RCC 7860 (cell line): ENCODE results near the gene TAF1C.
"Not testable (repeated sequence)": the region's sequence is repeated elsewhere in the genome, so short reads cannot be mapped to it uniquely, and the experiment has no call there.

Source experiments
- DNase-seq: peaks from one replicate; pipeline ENCODE4 v3.0.0-alpha.2; 2015; ENCODE audit warnings: low spot score
- FAIRE-seq: peaks from 2 replicates; lab custom pipeline; 2012; peaks lifted over from hg19 to GRCh38; lab: Jason Lieb, UNC

TAF1C gene, protein sequence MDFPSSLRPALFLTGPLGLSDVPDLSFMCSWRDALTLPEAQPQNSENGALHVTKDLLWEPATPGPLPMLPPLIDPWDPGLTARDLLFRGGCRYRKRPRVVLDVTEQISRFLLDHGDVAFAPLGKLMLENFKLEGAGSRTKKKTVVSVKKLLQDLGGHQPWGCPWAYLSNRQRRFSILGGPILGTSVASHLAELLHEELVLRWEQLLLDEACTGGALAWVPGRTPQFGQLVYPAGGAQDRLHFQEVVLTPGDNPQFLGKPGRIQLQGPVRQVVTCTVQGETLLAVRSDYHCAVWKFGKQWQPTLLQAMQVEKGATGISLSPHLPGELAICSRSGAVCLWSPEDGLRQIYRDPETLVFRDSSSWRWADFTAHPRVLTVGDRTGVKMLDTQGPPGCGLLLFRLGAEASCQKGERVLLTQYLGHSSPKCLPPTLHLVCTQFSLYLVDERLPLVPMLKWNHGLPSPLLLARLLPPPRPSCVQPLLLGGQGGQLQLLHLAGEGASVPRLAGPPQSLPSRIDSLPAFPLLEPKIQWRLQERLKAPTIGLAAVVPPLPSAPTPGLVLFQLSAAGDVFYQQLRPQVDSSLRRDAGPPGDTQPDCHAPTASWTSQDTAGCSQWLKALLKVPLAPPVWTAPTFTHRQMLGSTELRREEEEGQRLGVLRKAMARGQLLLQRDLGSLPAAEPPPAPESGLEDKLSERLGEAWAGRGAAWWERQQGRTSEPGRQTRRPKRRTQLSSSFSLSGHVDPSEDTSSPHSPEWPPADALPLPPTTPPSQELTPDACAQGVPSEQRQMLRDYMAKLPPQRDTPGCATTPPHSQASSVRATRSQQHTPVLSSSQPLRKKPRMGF

DNA sequence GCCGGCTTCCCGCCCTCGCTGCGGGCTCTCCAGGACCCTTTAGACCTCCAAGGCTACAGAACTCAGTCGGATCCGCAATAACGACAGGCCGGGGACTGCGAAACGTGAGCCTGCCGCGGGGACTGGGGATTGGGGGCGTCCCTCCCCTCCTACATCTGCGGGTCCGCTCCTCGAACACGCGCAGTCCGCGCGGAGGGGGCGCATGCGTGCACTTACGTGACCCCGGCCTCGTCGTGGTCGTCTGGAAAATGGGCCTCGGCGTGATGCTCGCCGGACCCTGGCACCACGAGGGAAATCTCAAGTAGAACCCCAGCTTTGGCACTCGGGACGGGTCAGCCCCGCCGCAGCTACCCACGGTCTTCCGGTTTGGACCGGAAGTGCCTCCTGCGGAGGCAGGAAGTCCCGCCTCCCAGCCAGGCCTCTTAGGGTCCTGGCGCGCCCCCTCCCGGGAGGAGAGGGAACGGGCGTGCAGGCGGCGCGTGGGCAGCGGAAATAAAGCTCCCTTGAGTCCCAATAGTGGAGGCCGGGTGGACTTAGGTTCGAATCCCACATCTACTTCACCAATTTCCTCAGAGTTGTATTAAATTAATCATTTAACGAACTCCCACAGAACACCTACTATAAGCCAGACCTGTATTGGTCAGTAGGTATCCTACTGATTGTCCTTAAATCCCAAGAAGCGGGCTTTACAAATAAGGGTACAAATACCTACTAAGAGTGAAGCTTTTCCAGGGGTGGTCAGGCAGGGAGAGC is at the start of gene TAF1C:
Gene TAF1C, minus strand, starts transcription at position 373 of the 753 bp plus-strand sequence. CDS start 2,069 bp downstream, outside the sequence.
- FAIRE-seq (peak; percentile 49), DNase-seq (peak; percentile 75)

GRCh38 chr16:84234321-84235241 is 47.7 kb upstream of the TAF1C start:
- FAIRE-seq (no peak), DNase-seq (no peak)

DNA sequence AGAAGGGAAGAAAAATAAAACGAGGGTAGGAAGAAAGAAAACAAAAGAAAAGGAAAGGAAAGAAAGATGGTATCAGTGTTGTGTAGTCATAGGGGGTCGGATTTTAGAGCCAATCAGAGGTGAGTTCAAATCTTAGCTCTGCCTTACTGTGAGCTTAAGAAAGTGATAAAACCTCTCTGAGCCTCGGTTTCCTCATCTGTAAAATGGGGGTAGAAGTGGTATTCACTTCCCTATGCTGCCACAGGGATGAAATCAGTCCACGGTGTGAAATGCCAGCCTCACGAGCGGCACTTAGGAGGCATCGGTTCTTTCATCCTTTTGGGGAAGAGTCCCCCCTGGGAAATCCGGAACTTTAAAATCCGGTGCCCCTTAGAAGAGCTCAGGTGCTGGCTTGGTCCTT is 46.9 kb upstream of the TAF1C start:
- FAIRE-seq (no peak), DNase-seq (no peak)

GRCh38 chr16:84232969-84233368 is 46.1 kb upstream of the TAF1C start:
- DNase-seq (no peak), FAIRE-seq (no peak)

DNA sequence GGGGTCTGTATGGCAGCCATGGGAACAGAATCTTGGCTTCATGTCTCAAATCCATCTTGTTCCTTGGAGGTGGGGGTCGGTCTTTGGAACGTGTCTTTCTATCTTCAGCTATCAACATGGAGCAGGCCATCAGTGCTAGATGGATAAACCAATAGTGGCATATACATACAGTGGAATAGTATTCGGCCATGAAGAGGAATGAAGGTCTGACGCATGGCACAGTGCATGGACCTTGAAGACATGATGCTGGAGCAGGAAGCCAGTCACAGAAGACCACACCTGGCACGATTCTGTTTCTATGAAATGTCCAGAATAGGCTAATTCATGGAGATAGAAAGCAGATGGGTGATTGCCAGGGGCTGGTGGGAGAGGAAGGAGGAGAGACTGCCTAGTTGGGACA is 45.2 kb upstream of the TAF1C start:
- FAIRE-seq = no peak
- no peak for DNase-seq

GRCh38 chr16:84229471-84229870 is 42.6 kb upstream of the TAF1C start:
- no peak for FAIRE-seq
- no peak for DNase-seq

DNA sequence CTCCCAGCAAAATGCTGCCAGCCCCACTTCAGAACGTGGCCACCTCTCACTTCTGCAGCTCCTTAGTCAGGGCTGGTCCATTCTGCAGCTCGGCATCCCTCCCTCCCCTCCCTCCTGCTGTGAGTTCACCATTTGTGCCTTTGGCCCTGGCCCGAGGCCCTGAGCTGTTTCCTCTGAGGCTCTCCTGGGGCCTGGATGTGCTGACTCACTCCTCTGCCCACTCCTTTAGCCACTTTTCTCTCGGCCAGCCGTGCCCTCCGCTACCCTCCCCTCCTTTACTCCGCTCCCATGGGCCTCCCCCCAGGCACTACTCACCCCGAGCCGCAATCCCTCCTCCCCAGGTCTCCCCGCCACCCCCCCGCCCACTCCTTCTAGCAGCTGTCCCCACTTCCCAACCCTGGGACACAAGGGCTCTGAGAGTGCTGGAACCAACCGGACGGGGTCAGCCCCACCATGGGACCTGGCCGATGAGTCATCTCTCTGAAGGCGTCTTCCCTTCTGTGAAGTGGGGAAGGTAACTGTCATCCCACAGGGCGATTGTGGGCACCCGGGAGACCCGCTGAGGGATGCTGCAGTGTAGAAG is 41.5 kb upstream of the TAF1C start:
- FAIRE-seq (peak; percentile 83), DNase-seq (peak; percentile 92)

DNA sequence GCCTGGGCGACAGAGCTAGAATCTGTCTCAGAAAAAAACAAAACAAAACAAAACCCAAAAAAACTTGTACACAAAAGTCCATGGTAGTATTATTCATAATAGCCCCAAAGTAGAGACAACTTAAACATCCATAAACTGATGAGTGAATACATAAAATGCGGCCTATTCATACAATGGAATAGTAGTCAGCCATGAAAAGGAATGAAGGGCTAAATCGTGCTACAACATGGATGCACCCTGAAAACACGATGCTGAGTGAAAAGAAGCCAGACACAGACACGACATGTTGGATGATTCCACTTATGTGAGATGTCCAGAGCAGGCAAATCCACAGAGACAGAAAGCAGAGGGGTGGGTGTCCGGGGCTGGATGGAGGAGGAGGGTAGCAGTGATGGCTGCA is 40.7 kb upstream of the TAF1C start:
- no peak for FAIRE-seq
- no peak for DNase-seq

GRCh38 chr16:84226026-84226425 is 39.2 kb upstream of the TAF1C start:
- FAIRE-seq (no peak), DNase-seq (no peak)

GRCh38 chr16:84225571-84225970 is 38.7 kb upstream of the TAF1C start:
- FAIRE-seq (no peak), DNase-seq (no peak)

DNA sequence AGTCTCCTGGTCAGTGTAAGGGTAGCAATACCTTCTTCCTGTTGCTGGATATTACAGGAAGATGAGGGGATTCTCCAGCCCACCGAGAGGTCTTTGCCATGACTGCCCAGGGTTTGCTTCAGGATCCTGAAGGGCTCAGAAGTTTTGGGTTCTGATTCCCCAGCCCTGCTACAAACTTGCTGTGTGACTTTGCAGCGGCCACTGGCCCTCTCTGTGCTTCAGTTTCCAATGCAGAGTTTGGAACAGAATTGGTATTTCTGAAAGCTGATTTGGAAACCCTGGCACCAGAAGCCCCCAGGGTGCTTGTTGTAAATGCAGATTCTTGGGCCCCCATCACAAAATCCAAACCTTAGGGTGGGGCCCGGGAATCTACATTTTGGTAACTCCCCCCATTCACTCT is 38.3 kb upstream of the TAF1C start:
- no peak for DNase-seq
- FAIRE-seq = no peak

DNA sequence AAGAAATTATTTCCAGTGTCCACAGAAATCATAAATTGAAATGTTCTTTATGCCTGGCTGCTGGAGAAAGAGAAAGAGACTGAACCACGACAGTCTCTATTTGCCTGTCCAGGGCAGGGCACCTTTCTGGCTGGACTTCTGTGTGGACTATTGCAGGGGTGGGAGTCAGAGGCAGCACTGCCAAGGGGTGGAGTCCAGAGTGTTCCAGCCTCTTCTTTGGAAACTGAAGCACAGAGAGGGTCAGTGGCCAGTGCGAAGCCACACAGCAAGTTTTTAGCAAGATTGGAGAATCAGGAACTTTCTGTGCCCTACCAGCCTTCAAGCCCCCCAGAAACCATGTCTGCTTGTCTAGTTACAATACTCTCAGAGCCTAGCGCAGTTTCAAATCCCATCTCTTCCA is 37.7 kb upstream of the TAF1C start:
- DNase-seq (no peak), FAIRE-seq (no peak)

GRCh38 chr16:84223456-84223855 is 36.6 kb upstream of the TAF1C start:
- FAIRE-seq (no peak), DNase-seq (peak; percentile 45)

DNA sequence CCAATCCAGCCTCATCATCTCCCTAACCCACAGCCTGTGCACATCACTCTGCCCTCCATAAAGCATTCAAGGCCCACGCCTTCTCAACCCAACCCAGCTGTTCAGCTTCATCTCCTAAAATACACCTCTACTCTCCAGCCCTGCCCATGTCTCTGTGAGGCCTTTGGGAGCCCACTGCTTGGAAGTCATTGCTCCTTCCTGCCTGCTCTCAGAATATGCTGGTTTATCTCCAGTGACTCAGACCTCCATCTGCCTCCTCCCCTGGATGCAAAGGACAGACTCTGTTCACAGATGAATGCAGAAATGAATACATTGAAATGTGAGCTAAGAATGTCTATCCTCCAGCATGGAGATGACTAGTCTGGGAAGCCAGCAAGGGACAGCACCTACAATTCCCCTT is 34.0 kb upstream of the TAF1C start:
- DNase-seq = peak; percentile 32
- FAIRE-seq = no peak

- DNase-seq (no peak), FAIRE-seq (no peak)
Observed at GRCh38 chr16:84218956-84219355, 32.1 kb upstream of the TAF1C start.

DNA sequence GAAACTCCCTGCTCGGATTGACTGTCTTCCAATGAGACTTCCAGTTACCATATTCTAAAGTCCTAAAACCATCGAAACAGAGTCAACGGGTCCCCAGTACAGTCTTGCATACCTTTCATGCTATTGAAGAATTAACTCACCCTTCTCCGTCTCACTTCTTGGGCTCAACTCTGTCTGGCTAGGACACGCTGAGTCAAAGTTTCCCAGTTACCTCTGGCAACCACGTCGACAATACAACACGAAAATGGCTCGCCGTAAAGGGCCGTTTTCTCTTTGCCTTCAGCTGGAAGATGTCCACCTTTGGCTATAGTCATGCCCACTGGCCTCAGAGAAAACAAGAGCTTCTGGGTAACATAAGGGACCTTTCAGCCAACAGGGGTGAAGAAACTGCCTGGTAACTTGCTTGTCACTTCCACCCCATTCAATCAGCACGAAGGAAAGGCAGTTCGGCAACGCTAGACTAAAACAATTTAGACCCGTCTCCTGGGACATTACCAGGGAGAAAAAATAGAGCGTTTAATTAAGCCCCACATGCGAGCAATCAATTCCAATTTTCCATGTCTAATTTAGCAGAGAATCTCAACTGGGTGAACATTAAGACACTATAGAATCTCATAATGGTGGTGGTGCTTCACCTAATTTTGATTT is 31.4 kb upstream of the TAF1C start:
- DNase-seq = no peak
- FAIRE-seq = no peak

DNA sequence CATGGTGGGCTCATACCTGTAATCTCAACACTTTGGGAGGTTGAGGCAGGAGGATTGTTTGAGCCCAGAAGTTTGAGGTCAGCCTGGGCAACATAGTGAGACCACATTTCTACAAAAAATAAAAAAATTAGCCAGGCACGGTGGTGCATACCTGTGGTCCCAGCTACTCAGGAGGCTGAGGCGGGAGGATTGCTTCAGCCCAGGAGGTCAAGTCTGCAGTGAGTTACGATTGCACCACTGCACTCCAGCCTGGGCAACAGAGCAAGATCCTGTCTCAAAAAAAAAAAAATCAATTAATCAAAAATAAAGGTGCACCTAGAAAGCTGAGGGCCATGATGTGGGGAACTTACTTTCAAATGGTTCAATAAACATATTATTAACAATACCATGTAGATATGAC is 29.3 kb upstream of the TAF1C start:
- DNase-seq, FAIRE-seq: not testable (repeated sequence)

DNA sequence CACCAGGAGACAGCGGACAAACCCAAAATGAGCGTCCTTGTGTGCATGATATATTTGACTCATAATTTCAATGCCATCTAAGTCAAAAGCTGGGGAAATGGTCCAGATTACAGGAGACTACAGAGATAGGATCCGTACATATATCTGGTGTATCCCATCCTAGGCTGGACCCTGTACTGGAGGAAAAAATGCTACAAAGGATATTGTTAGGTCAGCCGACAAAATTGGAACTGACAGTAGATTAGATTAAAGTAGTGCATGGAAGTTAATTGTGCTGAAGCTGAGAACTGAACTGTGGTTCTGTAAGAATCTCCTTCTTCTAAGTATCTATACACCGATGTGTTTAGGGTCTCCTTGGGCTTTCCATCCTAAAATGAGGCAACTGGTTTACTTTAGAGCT is 28.7 kb upstream of the TAF1C start:
- FAIRE-seq (no peak), DNase-seq (no peak)

DNA sequence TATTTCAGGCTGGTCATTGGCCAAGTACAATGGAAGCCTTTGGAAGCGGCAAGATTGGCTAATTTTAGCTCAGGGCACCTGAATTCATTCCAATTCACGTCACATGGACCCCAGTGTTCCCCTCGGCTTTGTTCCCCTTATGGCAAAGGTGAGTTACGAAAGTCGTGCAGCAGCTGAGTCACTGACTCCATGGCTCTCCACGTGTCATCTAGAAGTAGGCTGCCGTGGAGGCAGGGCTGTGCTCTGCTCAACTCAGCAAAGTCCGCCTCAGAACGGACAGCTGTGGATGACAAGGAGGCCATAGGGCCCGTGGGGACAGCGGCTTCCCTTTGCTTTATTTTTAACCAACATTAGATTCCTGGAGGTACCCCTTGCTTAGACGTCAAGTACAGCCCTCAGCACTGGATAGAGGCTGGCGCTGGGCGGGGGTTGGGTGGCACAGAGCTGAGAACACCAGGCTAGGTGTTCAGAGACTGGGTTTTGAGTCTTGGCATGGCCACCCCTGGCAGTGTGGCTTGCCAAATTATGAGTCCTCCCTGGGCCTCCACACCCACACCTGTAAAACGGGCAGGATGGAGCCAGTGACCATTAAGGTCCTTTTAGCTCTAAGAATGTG is 27.7 kb upstream of the TAF1C start:
- no peak for FAIRE-seq
- DNase-seq = no peak
